DOHH2 (cell line): ENCODE measurements around the gene FRMPD4.

Source experiments
- H3F3A ChIP-seq: fragments of 200-600 bp; sonication (generic), shearing (Covaris generic); 2 replicates; pipeline ENCODE4 v1.6.0; 2016; ENCODE audit warnings: antibody characterized with exemption, mild to moderate bottlenecking; ENCODE audit not compliant: control insufficient read depth, insufficient read depth
- H3K27ac ChIP-seq: fragments of 200-600 bp; sonication (generic); 2 replicates; pipeline ENCODE4 v1.5.1; 2014; ENCODE audit warnings: low read depth, mild to moderate bottlenecking, low read length, moderate library complexity
- H3K27me3 ChIP-seq: fragments of 200-600 bp; sonication (generic); 2 replicates; pipeline ENCODE4 v1.6.1; 2014; ENCODE audit warnings: mild to moderate bottlenecking, low read length, mixed read lengths; ENCODE audit not compliant: control insufficient read depth
- H3K36me3 ChIP-seq: fragments of 200-600 bp; sonication (generic); 2 replicates; pipeline ENCODE4 v1.6.1; 2014; ENCODE audit warnings: mild to moderate bottlenecking, low read length, moderate library complexity, mixed read lengths; ENCODE audit not compliant: control insufficient read depth
- H3K4me1 ChIP-seq: fragments of 200-600 bp; sonication (generic); 2 replicates; pipeline ENCODE4 v1.6.1; 2014; ENCODE audit warnings: mild to moderate bottlenecking, low read length, mixed read lengths; ENCODE audit not compliant: control insufficient read depth
- H3K4me2 ChIP-seq: fragments of 200-600 bp; sonication (generic); 2 replicates; pipeline ENCODE4 v1.6.0; 2014; ENCODE audit warnings: mild to moderate bottlenecking, low read length, moderate library complexity
- H3K4me3 ChIP-seq: fragments of 200-600 bp; sonication (generic); 2 replicates; pipeline ENCODE4 v1.5.1; 2014; ENCODE audit warnings: mild to moderate bottlenecking, low read length, mixed read lengths
- H3K79me2 ChIP-seq: fragments of 200-600 bp; sonication (generic); 2 replicates; pipeline ENCODE4 v1.6.1; 2014; ENCODE audit warnings: mild to moderate bottlenecking, low read length, mixed read lengths; ENCODE audit not compliant: control insufficient read depth
- H3K9me2 ChIP-seq: fragments of 200-600 bp; sonication (generic); replicated peaks from 2 replicates; pipeline ENCODE4 v1.6.1; 2014; ENCODE audit warnings: mild to moderate bottlenecking, low read length, mixed read lengths; ENCODE audit not compliant: control insufficient read depth
- H3K9me3 ChIP-seq: fragments of 200-600 bp; sonication (generic); 2 replicates; pipeline ENCODE4 v1.6.1; 2014; ENCODE audit warnings: antibody characterized with exemption, low read length, mixed read lengths; ENCODE audit not compliant: control insufficient read depth, insufficient read depth
- H4K20me1 ChIP-seq: fragments of 200-600 bp; sonication (generic); 2 replicates; pipeline ENCODE4 v1.6.0; 2014; ENCODE audit warnings: low read depth, mild to moderate bottlenecking, antibody characterized with exemption, low read length, moderate library complexity; ENCODE audit not compliant: control insufficient read depth, insufficient read depth
- EZH2phosphoT487 ChIP-seq: fragments of 200-600 bp; sonication (generic); IDR thresholded peaks from 2 replicates; pipeline ENCODE4 v1.6.1; 2017; ENCODE audit warnings: borderline replicate concordance, mild to moderate bottlenecking, antibody characterized with exemption, low read length, moderate library complexity, mixed read lengths
- TF ChIP-seq, protein P1 (sequence below): fragments of 200-600 bp; sonication (generic); IDR thresholded peaks from one replicate; pipeline ENCODE4 v1.5.1; 2014; ENCODE audit warnings: antibody characterized with exemption, mild to moderate bottlenecking, low read depth, low read length; ENCODE audit not compliant: poor library complexity, severe bottlenecking

Gene FRMPD4

DNA sequence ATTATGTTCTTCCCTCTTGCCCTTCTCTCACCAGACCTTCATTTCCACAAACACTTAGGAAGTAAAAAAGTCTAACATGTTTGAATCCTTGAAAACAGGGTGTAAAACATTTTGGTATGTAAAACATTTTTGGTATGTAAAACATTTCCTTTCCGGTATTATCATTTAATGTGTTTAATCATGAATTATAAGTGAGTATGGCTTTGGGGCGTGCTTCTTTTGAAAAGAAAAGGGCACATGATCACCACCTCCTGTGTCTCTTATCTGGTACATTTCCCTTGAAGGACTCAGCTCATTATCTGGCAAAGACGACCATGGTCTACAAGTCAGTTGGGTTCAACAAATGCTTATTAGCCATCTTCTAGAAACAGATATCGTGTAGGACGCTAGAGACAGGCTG is 283.6 kb downstream of the FRMPD4 start:
- no peak overlapping the region for H3K27ac ChIP-seq
- no peaks in the 10 kb centered on the region for H3K4me1 ChIP-seq
- H3K27me3 ChIP-seq, result no peaks in the 10 kb centered on the region
- H3K79me2 ChIP-seq, result no peaks in the 10 kb centered on the region
- H3K9me3 ChIP-seq, result no peaks in the 10 kb centered on the region
- no peaks in the 10 kb centered on the region for H4K20me1 ChIP-seq
- H3K36me3 ChIP-seq, result no peaks in the 10 kb centered on the region
- H3K4me2 ChIP-seq, result no peak overlapping the region
- H3K9me2 ChIP-seq, result no peaks in the 10 kb centered on the region
- H3F3A ChIP-seq, result no peaks in the 10 kb centered on the region
- TF ChIP-seq, protein P1, sequence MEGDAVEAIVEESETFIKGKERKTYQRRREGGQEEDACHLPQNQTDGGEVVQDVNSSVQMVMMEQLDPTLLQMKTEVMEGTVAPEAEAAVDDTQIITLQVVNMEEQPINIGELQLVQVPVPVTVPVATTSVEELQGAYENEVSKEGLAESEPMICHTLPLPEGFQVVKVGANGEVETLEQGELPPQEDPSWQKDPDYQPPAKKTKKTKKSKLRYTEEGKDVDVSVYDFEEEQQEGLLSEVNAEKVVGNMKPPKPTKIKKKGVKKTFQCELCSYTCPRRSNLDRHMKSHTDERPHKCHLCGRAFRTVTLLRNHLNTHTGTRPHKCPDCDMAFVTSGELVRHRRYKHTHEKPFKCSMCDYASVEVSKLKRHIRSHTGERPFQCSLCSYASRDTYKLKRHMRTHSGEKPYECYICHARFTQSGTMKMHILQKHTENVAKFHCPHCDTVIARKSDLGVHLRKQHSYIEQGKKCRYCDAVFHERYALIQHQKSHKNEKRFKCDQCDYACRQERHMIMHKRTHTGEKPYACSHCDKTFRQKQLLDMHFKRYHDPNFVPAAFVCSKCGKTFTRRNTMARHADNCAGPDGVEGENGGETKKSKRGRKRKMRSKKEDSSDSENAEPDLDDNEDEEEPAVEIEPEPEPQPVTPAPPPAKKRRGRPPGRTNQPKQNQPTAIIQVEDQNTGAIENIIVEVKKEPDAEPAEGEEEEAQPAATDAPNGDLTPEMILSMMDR, result no peak
- TF ChIP-seq EZH2phosphoT487, result no peak
- H3K4me3 ChIP-seq, result no peak overlapping the region

DNA sequence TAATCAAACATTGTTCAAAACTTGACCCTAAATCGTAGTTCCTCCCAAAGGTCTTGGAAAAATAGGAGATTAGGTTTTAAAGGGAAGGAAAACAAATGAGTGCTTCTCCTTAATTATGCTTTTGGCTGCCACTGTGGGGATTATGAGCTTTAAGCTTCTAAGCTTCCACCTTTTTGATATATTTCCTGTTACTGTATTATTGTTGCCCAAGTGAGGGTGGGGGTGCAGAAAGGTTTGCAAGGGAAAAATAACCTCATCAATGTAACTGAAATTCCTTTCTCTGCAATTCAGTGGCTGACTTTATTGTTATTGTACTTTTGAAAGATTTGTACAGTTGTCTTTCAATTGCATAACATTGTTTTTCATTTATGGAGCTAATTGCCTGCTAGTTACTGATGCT is 285.1 kb downstream of the FRMPD4 start:
- Histone ChIP-seq H3K9me3 (no peaks in the 10 kb centered on the region), H3K27me3 (no peaks in the 10 kb centered on the region)
- TF ChIP-seq, protein P1, result no peak
- TF ChIP-seq EZH2phosphoT487, result no peak

DNA sequence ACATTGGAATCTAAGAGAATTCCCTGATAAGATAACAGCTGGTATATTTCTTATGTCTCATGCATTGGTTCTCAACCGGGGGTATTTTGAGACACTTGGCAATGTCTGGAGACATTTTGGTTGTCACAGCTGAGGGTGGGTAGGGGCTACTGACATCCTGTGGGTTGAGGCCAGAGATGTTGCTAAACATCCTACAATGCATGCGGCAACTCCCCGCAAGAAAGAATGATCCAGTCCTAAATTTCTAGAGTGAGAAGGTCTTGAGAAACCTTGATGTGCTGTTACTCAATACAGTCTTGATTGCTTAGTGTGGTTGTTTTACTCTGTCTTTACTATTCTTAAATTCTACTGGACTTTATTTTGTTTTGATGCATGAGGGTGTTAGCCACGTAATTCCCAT is 287.2 kb downstream of the FRMPD4 start:
- no peaks in the 10 kb centered on the region for H3K27me3 ChIP-seq
- H3K36me3 ChIP-seq, result no peaks in the 10 kb centered on the region
- H3F3A ChIP-seq, result no peaks in the 10 kb centered on the region
- no peak overlapping the region for H3K27ac ChIP-seq
- no peaks in the 10 kb centered on the region for H4K20me1 ChIP-seq
- no peaks in the 10 kb centered on the region for H3K9me3 ChIP-seq
- TF ChIP-seq EZH2phosphoT487, result no peak
- TF ChIP-seq, protein P1, result no peak
- no peaks in the 10 kb centered on the region for H3K79me2 ChIP-seq
- no peak overlapping the region for H3K4me2 ChIP-seq
- H3K4me1 ChIP-seq, result no peaks in the 10 kb centered on the region
- no peaks in the 10 kb centered on the region for H3K9me2 ChIP-seq
- H3K4me3 ChIP-seq, result no peak overlapping the region

More for the DNA sequence above, 285.1 kb downstream of the FRMPD4 start:
- Histone ChIP-seq H3K4me1 (no peaks in the 10 kb centered on the region), H3K4me3 (no peak overlapping the region), H3K79me2 (no peaks in the 10 kb centered on the region), H3K36me3 (no peaks in the 10 kb centered on the region), H3K27ac (no peak overlapping the region), H3K4me2 (no peak overlapping the region), H3K9me2 (no peaks in the 10 kb centered on the region), H4K20me1 (no peaks in the 10 kb centered on the region), H3F3A (no peaks in the 10 kb centered on the region)

DNA sequence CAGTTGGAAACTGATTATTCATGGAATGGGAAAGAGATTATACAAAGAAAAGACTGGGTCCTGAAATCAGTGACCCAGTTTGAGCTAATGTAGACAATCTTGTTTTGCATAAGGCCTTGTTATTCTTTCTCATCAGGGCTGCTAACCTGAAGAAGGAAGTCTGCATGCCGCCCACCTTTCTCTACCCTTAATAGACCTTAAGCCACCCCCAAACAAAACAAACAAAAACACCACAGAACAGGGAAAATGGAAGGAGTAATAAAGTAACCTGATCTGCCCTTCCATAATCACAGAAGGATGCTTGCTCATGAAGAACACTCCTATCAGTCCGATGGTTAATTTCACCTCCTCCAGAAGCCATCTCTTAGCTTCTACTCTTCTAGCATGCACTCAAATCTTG is 288.1 kb downstream of the FRMPD4 start:
- H3K4me2 ChIP-seq, result no peak overlapping the region
- no peaks in the 10 kb centered on the region for H3K36me3 ChIP-seq
- H4K20me1 ChIP-seq, result no peaks in the 10 kb centered on the region
- no peak overlapping the region for H3K27ac ChIP-seq
- H3F3A ChIP-seq, result no peaks in the 10 kb centered on the region
- no peaks in the 10 kb centered on the region for H3K27me3 ChIP-seq
- H3K79me2 ChIP-seq, result no peaks in the 10 kb centered on the region
- TF ChIP-seq EZH2phosphoT487, result no peak
- TF ChIP-seq, protein P1, result no peak
- H3K4me3 ChIP-seq, result no peak overlapping the region
- H3K4me1 ChIP-seq, result no peaks in the 10 kb centered on the region
- no peaks in the 10 kb centered on the region for H3K9me3 ChIP-seq
- no peaks in the 10 kb centered on the region for H3K9me2 ChIP-seq
